Putamen (tissue), 1 donor: Measurements from ENCODE around the gene TTLL11.
"Not testable (repeated sequence)": the region's sequence is repeated elsewhere in the genome, so short reads cannot be mapped to it uniquely, and the experiment has no call there.

Experiments used
- DNase-seq: peaks from one replicate; pipeline ENCODE4 v3.0.0-alpha.2; 2016; ENCODE audit warnings: low spot score

The TTLL11 gene

GRCh38 chr9:122084026-122084675 is 9.0 kb downstream of the TTLL11 start:
- DNase-seq: no peak

- DNase-seq: no peak
These were observed 12.1 kb downstream of the TTLL11 start for GRCh38 chr9:122080986-122081385.

GRCh38 chr9:122078557-122078956 is 14.6 kb downstream of the TTLL11 start:
- DNase-seq: no peak

- DNase-seq: no peak
These were observed 16.3 kb downstream of the TTLL11 start for GRCh38 chr9:122076773-122077172.

GRCh38 chr9:122076117-122076516 is 17.0 kb downstream of the TTLL11 start:
- no peak for DNase-seq

- DNase-seq: no peak
These were observed 17.7 kb downstream of the TTLL11 start for GRCh38 chr9:122075135-122076030.

GRCh38 chr9:122071715-122072114 is 21.4 kb downstream of the TTLL11 start:
- DNase-seq: no peak

- no peak for DNase-seq
These were observed 22.2 kb downstream of the TTLL11 start for GRCh38 chr9:122070728-122071515.

GRCh38 chr9:122066680-122067079 is 26.4 kb downstream of the TTLL11 start:
- DNase-seq: not testable (repeated sequence)

- DNase-seq: peak; percentile 52
These were observed 27.0 kb downstream of the TTLL11 start for GRCh38 chr9:122065923-122066629.

GRCh38 chr9:122060481-122060880 is 32.6 kb downstream of the TTLL11 start:
- no peak for DNase-seq

GRCh38 chr9:122059955-122060324 is 33.2 kb downstream of the TTLL11 start:
- DNase-seq: no peak

- DNase-seq: no peak
These were observed 33.7 kb downstream of the TTLL11 start for GRCh38 chr9:122059214-122059954.

GRCh38 chr9:122058709-122059108 is 34.4 kb downstream of the TTLL11 start:
- no peak for DNase-seq

- peak; percentile 72 for DNase-seq
These were observed 35.1 kb downstream of the TTLL11 start for GRCh38 chr9:122058051-122058450.

- no peak for DNase-seq
These were observed 35.9 kb downstream of the TTLL11 start for GRCh38 chr9:122057211-122057610.

- DNase-seq: no peak
These were observed 36.6 kb downstream of the TTLL11 start for GRCh38 chr9:122056484-122056883.

- no peak for DNase-seq
These were observed 37.4 kb downstream of the TTLL11 start for GRCh38 chr9:122055701-122056100.

- DNase-seq: no peak
These were observed 39.3 kb downstream of the TTLL11 start for GRCh38 chr9:122053567-122054350.

GRCh38 chr9:122053064-122053463 is 40.0 kb downstream of the TTLL11 start:
- no peak for DNase-seq
